Hindlimb muscle (tissue), 1 donor: ENCODE results near the gene C2CD2. TPM values are rescaled to one million over a fixed set of nuclear protein-coding genes. Genes with fewer than 3 reads are reported as not detected.

Source experiments
- DNase-seq: peaks from one replicate; pipeline ENCODE4 v3.0.0-alpha.2; 2013
- polyA plus RNA-seq: library from polyadenylated mRNA; unstranded; fragments of 120-200 nt; gene quantifications from one replicate; pipeline ENCODE4 v1.2.1, GENCODE V29; 2013; ENCODE audit not compliant: insufficient read length

C2CD2 gene
- polyA plus RNA-seq, 1 donor = 8.9 TPM

GRCh38 chr21:41929248-41929647, 24.6 kb downstream of the C2CD2 start:
- DNase-seq = no peak

DNA sequence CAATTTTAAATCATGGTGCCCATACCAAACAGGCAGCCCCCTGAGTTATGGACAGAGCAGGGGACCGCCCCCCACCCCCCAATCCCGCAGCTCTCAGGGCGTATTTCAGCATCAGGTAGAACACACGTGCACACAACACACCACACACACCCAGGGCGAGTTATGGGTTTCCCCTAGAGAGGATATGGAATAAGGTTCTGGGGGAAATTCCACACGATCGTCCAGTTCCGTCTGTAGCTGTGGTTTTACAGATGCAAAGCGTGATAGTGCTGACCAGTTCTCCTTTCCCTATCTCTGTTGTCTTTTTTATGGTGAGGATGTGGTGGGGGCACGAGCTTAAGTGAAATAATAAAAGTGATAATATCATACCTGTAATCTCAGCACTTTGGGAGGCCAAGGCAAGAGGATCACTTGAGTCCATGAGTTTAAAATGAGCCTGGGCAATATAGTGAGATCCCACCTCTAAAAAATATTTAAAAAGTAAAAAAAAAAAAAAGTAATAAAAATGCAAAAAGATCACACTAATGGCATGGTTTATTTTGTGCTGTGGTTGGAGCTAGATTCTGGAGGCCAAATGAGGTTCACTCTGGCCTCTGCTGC, 25.1 kb downstream of the C2CD2 start:
- no peak for DNase-seq

DNA sequence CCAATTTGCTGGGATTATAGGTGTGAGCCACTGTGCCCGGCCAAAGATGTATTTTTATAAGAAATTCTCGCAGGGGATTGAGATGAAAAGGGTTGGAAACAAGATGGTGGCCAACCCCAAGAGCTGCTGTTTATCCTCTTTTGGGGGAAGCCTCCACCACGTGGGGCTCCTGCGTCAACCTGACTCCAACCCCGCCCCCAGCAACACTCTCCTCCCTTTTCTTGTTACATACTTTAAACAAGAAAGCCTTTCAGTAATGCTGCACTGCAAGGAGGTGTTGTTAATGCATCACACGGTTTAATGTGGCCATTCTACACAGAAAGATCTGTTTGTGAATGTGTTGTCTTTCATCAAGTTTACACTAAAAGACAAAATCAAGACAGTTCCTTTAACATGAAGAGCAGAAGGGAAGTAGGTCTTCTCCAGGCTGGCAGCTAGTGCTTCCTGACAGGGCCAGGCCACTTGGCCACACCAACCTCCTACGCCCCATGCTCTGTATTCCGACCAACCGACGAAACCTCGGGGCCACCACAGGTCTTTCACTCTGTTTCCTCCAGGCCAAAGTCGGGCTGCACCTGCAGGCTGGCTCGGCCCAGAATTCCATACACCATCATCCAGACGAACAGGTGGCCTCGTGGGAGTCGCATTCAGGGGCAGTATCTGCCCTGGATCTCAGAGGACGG, 25.9 kb downstream of the C2CD2 start:
- no peak for DNase-seq

DNA sequence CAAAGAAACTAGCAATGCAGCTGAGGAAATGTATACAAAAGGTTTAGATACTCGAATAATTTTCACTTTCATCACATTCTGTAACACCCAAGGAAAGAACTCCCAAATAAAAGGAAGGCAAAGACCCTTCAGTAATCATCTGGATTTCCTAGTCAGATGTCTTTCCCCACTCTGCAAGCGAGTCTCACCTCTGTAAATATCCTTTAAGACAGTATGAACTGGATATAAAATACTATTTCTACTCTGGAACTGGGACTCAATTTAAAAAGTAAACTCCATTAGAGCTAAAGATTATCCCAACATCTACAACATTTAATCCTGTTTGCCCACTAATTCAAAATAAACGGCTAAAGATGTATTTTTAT, 27.0 kb downstream of the C2CD2 start:
- DNase-seq = no peak

GRCh38 chr21:41926117-41926806, 27.6 kb downstream of the C2CD2 start:
- peak; percentile 48 for DNase-seq

DNA sequence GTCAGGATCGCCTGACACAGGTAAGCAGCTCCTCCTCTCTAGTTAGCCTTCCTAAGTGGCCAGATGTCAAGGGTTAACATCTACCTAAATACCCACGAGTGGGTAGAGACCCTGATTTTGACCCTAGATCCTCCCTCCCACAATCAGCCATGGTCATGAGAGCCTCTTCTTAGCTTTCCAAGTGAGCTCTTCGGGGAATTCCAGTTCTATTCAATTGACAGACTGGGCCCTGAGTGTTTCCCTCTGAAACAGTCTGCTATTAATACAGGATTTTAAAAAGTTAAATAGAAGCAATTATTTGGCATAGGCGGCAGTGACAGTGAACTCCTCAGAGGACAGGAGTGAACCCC, 28.1 kb downstream of the C2CD2 start:
- DNase-seq = no peak

- DNase-seq = no peak
Observed at GRCh38 chr21:41924368-41924754, 29.5 kb downstream of the C2CD2 start.

- DNase-seq = peak; percentile 47
Observed at GRCh38 chr21:41923631-41924367, 30.0 kb downstream of the C2CD2 start.

GRCh38 chr21:41923186-41923585, 30.6 kb downstream of the C2CD2 start:
- DNase-seq = peak; percentile 40

- no peak for DNase-seq
Observed at GRCh38 chr21:41921021-41921420, 32.8 kb downstream of the C2CD2 start.

- DNase-seq = no peak
Observed at GRCh38 chr21:41920476-41920875, 33.3 kb downstream of the C2CD2 start.

DNA sequence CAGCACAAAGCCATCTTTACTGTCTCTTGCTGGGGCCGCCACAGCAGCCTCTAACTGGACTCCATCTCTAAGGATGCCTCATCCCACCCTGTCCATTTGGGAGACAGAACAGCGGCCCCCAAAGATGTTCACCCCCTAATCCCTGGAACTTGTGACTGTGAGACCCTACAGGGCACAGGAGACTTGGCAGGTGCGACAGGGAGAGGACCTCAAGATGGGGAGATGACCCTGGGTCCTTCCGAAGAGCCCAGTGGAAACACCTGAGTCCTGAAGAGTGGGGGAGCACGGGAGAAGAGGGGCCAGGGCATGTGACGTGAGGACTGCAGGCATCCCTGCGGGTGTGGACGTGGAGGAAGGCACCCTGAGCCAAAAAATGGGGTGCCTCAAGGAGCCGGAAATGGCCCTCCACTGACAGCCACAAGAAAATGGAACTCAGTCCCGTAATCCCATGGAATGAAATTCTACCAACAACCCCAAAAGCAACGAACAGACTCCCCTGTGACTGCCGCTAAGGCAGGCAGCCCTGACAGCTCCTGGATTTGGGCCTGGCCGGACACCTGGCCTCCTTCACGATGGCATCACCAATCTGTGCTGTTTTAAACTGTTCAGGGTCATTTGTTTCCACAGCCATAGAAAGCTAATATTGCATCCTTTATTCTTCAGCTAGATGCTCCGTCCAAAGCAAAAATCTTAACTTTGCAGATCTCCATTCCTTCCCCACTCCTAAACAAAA, 34.0 kb downstream of the C2CD2 start:
- no peak for DNase-seq

DNA sequence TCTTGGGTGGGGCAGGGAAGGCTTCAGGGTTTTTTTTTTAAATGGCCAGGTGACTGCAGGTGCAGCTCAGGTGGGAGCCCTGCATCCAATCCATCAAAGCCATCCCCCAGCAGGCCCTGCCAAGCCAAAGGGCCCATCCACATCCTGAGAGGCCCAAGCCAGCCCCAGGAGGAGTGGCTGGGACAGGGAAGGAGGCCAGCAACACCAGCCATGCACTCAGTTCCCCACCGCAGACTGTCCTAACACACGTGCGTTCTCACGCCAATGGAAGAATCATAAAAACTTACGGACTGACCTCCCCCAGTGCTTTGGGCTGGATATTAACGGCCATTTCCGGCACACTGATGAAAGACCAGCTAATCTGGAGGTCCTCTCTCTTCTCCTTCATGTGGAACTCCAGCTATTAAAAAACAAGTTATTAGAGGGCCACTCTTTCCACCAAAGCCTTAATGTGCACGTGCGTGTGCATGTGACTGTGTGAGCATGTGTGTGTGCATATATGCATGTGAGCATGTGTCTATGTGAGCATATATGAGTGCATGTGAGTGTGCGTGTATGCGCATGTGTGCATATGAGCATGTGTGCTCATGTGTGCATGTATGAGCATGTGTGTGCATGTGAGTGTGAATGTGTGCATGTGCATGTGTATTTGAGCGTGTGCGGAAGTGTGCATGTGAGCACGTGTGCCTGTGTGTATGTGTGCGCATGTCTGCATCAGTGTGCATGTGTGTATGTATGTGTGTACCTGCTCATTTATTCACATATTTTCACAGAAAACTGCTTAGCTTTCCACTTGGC, 35.1 kb downstream of the C2CD2 start:
- no peak for DNase-seq

- DNase-seq = no peak
Observed at GRCh38 chr21:41917531-41917930, 36.3 kb downstream of the C2CD2 start.

DNA sequence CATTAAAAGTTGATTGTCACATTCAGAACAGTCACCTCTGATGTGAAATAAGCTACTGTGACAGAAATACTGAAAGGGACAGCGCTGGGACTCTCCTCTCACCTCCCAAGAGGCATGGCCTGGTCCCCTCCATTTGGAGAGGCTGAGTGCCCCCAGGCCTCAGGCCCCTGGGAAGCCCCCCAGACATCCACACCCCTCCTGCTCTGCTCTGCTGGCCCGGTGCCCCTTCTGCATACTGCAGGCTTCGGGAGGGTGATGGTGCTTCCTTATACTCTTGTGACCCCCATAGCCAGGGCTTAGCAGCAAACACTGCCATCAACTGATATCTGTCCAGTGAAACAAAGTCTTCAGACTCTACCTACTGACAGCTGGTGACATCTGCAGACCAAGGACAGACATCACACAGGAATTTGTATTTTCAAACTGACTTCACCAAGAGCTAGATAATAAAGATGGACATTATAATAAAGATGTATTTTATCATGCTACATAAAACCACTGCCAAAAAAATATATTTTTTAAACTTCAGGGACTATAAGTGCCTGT, 36.9 kb downstream of the C2CD2 start:
- DNase-seq = no peak

DNA sequence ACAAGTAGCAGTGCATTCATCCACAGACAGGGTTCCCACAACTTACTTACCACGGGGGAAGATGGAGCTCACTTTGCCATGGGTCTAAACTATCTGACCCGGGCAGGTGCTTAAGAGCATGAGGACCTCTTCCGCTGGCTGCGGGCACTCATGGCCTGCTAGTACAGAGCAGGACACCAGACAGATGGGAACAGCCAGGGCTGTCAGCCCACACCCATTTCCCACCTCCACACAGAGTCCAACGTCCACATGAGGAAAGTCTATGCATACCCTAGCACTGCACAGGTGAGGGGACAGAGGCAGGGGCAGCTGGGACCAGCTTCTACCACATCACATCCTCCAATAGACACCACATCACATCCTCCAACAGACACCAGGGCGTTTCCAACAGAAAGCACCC, 38.9 kb downstream of the C2CD2 start:
- no peak for DNase-seq

DNA sequence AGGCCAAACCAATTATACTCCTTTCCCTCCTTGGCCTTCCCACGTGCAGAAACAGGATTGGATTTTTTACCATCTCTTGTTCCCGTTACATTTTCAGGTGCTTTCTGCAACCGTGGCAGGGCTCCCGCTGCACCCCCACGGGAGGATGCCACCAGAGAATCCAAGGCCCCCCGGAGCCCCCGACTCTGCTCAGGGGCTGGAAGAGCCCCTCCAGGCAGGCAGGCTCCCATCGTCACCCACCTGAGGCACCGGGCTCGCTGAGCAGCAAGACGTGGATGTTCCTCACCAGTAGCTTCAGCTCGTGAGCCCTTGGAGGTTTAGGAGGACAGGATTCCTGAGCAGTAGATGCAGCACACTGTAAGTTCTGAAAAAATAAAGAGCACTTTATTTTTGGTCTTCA, 39.5 kb downstream of the C2CD2 start:
- DNase-seq = no peak

DNA sequence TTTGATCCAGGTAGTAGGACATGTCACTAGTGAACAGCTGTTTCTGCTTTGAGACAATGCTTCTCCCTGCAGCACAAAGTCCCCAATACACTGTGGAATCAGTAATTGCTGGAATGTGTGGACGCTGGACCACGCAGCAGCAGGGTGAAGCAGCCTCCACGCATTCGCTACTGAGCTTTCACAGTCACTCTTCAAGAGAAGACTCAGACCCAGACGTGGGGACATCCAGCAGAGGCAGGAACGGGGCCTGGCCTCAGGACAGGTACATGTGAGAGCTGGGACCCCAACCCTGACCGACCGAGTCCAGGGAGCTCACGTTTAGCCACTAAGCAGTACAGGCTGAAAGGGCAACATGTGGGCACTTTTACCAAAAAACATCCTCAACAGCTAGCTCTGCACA, 40.6 kb downstream of the C2CD2 start:
- no peak for DNase-seq

DNA sequence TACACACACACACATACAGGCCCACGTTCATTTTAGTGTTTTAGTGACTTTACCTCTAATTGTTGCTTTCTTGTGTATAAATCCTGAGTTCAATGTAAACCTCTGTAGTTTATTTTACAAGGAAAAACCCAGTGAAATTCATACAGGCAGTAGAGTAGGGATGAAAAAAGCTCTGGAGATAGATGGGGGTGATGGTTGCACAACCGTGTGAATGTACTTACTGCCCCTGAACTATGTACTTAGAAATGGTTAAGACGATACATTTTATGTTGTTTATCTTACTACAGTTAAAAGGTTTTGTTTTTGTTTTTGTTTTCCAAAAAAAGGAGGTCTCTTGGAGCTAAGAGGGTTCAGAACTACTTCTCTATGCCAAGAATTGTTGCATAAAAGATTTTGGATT, 45.0 kb downstream of the C2CD2 start:
- no peak for DNase-seq

DNA sequence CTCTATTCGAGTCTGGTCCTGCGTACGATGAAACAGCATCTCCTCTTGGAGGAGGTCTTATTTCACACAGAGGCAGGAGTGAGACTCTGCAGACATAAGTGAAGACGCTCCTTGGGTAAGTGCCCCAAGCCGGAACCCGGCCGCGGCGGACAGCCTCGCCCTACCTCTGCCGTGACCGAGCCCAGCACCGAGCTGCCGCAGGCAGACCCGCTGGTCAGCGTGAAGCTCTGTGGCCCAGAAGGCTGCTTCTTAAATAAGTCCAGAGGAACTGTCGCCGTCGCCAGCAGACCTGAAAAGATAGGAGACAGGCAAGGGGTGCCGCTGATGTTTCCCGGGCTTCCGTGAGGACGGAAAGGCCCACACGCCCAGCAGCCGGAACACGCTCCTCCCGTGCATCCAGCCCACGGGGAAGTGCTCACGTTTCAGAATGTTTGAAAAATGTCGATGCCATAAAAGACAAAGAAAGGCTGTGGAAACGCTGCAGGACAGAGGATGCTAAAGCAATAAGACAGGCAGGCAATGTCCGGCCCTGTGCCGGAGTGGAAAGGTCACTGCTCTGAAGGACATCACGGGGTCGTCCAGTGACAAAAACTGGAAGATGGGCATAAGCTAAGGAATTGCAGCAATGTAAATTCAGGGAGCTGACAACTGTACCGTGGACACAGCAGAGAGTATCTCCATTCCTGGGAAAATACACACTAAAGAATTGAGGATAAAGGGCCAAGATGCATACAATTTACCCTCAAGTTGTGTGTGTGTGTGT, 46.1 kb downstream of the C2CD2 start:
- no peak for DNase-seq

- no peak for DNase-seq
Observed at GRCh38 chr21:41906770-41907169, 47.0 kb downstream of the C2CD2 start.
